Effector memory CD4-positive, alpha-beta T cell (primary cell): ENCODE data around the gene ZNF423.

ENCODE experiments used
- DNase-seq, 3 donors: peaks; one replicate each; pipeline ENCODE4 v3.0.0-alpha.2; 2020
- H3K27ac ChIP-seq: 2 replicates; pipeline ENCODE4 v1.7.0; 2013; ENCODE audit warnings: mild to moderate bottlenecking, low read length, moderate library complexity; ENCODE audit not compliant: insufficient read depth, poor library complexity, severe bottlenecking
- H3K27me3 ChIP-seq: replicated peaks from 2 replicates; pipeline ENCODE4 v1.7.0; 2013; ENCODE audit warnings: mild to moderate bottlenecking, low read length; ENCODE audit not compliant: insufficient read depth, control insufficient read depth, poor library complexity, severe bottlenecking
- H3K36me3 ChIP-seq: 2 replicates; pipeline ENCODE4 v1.7.0; 2013; ENCODE audit warnings: mild to moderate bottlenecking, low read length, moderate library complexity; ENCODE audit not compliant: control insufficient read depth, insufficient read depth
- H3K4me1 ChIP-seq: 2 replicates; pipeline ENCODE4 v1.7.0; 2013; ENCODE audit warnings: low read length, mild to moderate bottlenecking; ENCODE audit not compliant: control insufficient read depth, insufficient read depth, poor library complexity, severe bottlenecking
- H3K4me3 ChIP-seq: 2 replicates; pipeline ENCODE4 v1.7.0; 2013; ENCODE audit warnings: low read length, low read depth, mild to moderate bottlenecking; ENCODE audit not compliant: insufficient read depth, poor library complexity, severe bottlenecking
- H3K9me3 ChIP-seq: 2 replicates; pipeline ENCODE4 v1.7.0; 2013; ENCODE audit warnings: mild to moderate bottlenecking, low read length, moderate library complexity; ENCODE audit not compliant: control insufficient read depth

ZNF423 gene

GRCh38 chr16:49857423-49858181 is 1.7 kb upstream of the ZNF423 start:
- Histone ChIP-seq H3K4me1 (peaks cover 20% of the 10 kb centered on the region), H3K27ac (no peak overlapping the region), H3K36me3 (no peaks in the 10 kb centered on the region), H3K4me3 (peak overlapping the region; percentile 25), H3K27me3 (peaks cover 12% of the 10 kb centered on the region), H3K9me3 (no peaks in the 10 kb centered on the region)
- peak in 2 of 3 donors; percentile 2 to 6 for DNase-seq

- H3K36me3 ChIP-seq, result no peaks in the 10 kb centered on the region
- H3K27ac ChIP-seq, result no peak overlapping the region
- peak overlapping the region; percentile 49 for H3K4me3 ChIP-seq
- H3K4me1 ChIP-seq, result peaks cover 20% of the 10 kb centered on the region
- DNase-seq, result no peak
- peaks cover 16% of the 10 kb centered on the region for H3K27me3 ChIP-seq
- H3K9me3 ChIP-seq, result no peaks in the 10 kb centered on the region
Measured at GRCh38 chr16:49856672-49857330, 889 bp upstream of the ZNF423 start.

GRCh38 chr16:49855280-49855821 is 561 bp downstream of the ZNF423 start:
- Histone ChIP-seq H3K27me3 (peaks cover 16% of the 10 kb centered on the region), H3K9me3 (no peaks in the 10 kb centered on the region), H3K4me3 (peak overlapping the region; percentile 64), H3K27ac (no peak overlapping the region), H3K36me3 (no peaks in the 10 kb centered on the region), H3K4me1 (peaks cover 20% of the 10 kb centered on the region)
- peak in 2 of 3 donors; percentile 24 to 34 for DNase-seq

- Histone ChIP-seq H3K36me3 (no peaks in the 10 kb centered on the region), H3K4me3 (peak overlapping the region; percentile 64), H3K27ac (no peak overlapping the region), H3K4me1 (peaks cover 20% of the 10 kb centered on the region), H3K27me3 (peaks cover 16% of the 10 kb centered on the region), H3K9me3 (no peaks in the 10 kb centered on the region)
- no peak for DNase-seq
Measured at GRCh38 chr16:49854796-49855203, 1.1 kb downstream of the ZNF423 start.

- Histone ChIP-seq H3K27ac (no peak overlapping the region), H3K27me3 (peaks cover 16% of the 10 kb centered on the region), H3K36me3 (no peaks in the 10 kb centered on the region), H3K4me1 (peaks cover 20% of the 10 kb centered on the region), H3K4me3 (peak overlapping the region; percentile 64), H3K9me3 (no peaks in the 10 kb centered on the region)
- DNase-seq, result no peak
Measured at GRCh38 chr16:49854188-49854795, 1.6 kb downstream of the ZNF423 start.

GRCh38 chr16:49852279-49852678 is 3.6 kb downstream of the ZNF423 start:
- Histone ChIP-seq H3K27me3 (peaks cover 9% of the 10 kb centered on the region), H3K4me1 (peaks cover 5% of the 10 kb centered on the region)

GRCh38 chr16:49851468-49851787 is 4.5 kb downstream of the ZNF423 start:
- H3K27me3 ChIP-seq, result peaks cover 9% of the 10 kb centered on the region
- H3K27ac ChIP-seq, result no peak overlapping the region
- H3K4me3 ChIP-seq, result no peak overlapping the region
- no peak for DNase-seq
- no peaks in the 10 kb centered on the region for H3K9me3 ChIP-seq
- H3K4me1 ChIP-seq, result peaks cover 5% of the 10 kb centered on the region
- no peaks in the 10 kb centered on the region for H3K36me3 ChIP-seq

More at GRCh38 chr16:49852279-49852678, 3.6 kb downstream of the ZNF423 start:
- no peak for DNase-seq
- Histone ChIP-seq H3K9me3 (no peaks in the 10 kb centered on the region), H3K27ac (no peak overlapping the region), H3K36me3 (no peaks in the 10 kb centered on the region), H3K4me3 (no peak overlapping the region)

GRCh38 chr16:49850558-49851467 is 5.1 kb downstream of the ZNF423 start:
- DNase-seq, result no peak
- no peaks in the 10 kb centered on the region for H3K9me3 ChIP-seq
- peaks cover 5% of the 10 kb centered on the region for H3K4me1 ChIP-seq
- peaks cover 9% of the 10 kb centered on the region for H3K27me3 ChIP-seq
- no peak overlapping the region for H3K27ac ChIP-seq
- no peaks in the 10 kb centered on the region for H3K36me3 ChIP-seq
- no peak overlapping the region for H3K4me3 ChIP-seq

- H3K4me1 ChIP-seq, result peaks cover 4% of the 10 kb centered on the region
- H3K27ac ChIP-seq, result no peak overlapping the region
- H3K4me3 ChIP-seq, result no peak overlapping the region
- peaks cover 9% of the 10 kb centered on the region for H3K27me3 ChIP-seq
- H3K36me3 ChIP-seq, result no peaks in the 10 kb centered on the region
- H3K9me3 ChIP-seq, result no peaks in the 10 kb centered on the region
- DNase-seq, result no peak
Measured at GRCh38 chr16:49849754-49850108, 6.2 kb downstream of the ZNF423 start.
